MCF 10A (cell line): ENCODE data around the gene HFM1. TPM values are rescaled to one million over a fixed set of nuclear protein-coding genes. Genes with fewer than 3 reads are reported as not detected.
A peak's percentile ranks its signal among the peaks of the same experiment; 100 is the strongest.

ENCODE experiments used
- BruUV-seq: library from RNA; stranded (reverse); fragments of 400-500 nt; replicated peaks from 2 replicates; lab custom pipeline; 2021; lab: Mats Ljungman, UMichigan
- CTCF ChIA-PET: fragments of 300-600 bp; sonication (Branson Sonifier 250); formaldehyde crosslinking; extraction: SDS; loops from one replicate; lab custom pipeline; 2021; ENCODE audit warnings: antibody characterized with exemption, inconsistent platforms; lab: Yijun Ruan, JAX
- POLR2A ChIA-PET: fragments of 300-600, 350-650 bp; sonication (Branson Sonifier 250); formaldehyde crosslinking; extraction: SDS; loops from one replicate; lab custom pipeline; 2020; ENCODE audit warnings: antibody characterized with exemption, inconsistent platforms; lab: Yijun Ruan, JAX
- DNase-seq: peaks from one replicate; pipeline ENCODE4 v3.0.0-alpha.2; 2018; ENCODE audit not compliant: unreplicated experiment
- H3K27ac Mint-ChIP-seq: one replicate; pipeline ENCODE4 v1.8.0; 2022; ENCODE audit warnings: mild to moderate bottlenecking, low read depth, mixed read lengths; ENCODE audit not compliant: unreplicated experiment
- H3K27me3 Mint-ChIP-seq: one replicate; pipeline ENCODE4 v1.8.0; 2022; ENCODE audit warnings: mixed read lengths; ENCODE audit not compliant: insufficient read depth, unreplicated experiment
- H3K36me3 Mint-ChIP-seq: one replicate; pipeline ENCODE4 v1.8.0; 2022; ENCODE audit warnings: mild to moderate bottlenecking, moderate library complexity, mixed read lengths; ENCODE audit not compliant: insufficient read depth, unreplicated experiment
- H3K4me1 Mint-ChIP-seq: one replicate; pipeline ENCODE4 v1.8.0; 2022; ENCODE audit warnings: mixed read lengths; ENCODE audit not compliant: insufficient read depth, unreplicated experiment
- H3K4me3 Mint-ChIP-seq: one replicate; pipeline ENCODE4 v1.8.0; 2022; ENCODE audit warnings: mild to moderate bottlenecking, moderate library complexity, mixed read lengths; ENCODE audit not compliant: unreplicated experiment
- H3K9me3 Mint-ChIP-seq: one replicate; pipeline ENCODE4 v1.8.0; 2022; ENCODE audit warnings: mixed read lengths; ENCODE audit not compliant: unreplicated experiment
- CTCF ChIP-seq: fragments of 200-600 bp; IDR thresholded peaks from one replicate; pipeline ENCODE4 v1.8.0; 2022; ENCODE audit warnings: antibody characterized with exemption, mild to moderate bottlenecking; ENCODE audit not compliant: unreplicated experiment
- intact Hi-C: fragments of 100-400 bp; cut with micrococcal nuclease; formaldehyde crosslinking; loops from 2 replicates; pipeline ENCODE4 v1.14.1; 2022
- total RNA-seq: library from RNA; stranded (reverse); gene quantifications from 2 replicates; pipeline ENCODE4 v1.2.3, GENCODE V29; 2022

Gene HFM1
- total RNA-seq, 1 experiment from 2014 or later, result not detected

GRCh38 chr1:91278754-91279153 lies 125.9 kb downstream of the HFM1 start:
- POLR2A ChIA-PET, result interaction anchor here (0.9 to 1.1 kb wide), 2 partner anchors 112 to 133 kb away, joined by 3 to 5 read pairs; no protein-coding TSS in a partner anchor
- BruUV-seq, result no TSS peak
- H3K27ac Mint-ChIP-seq, result no peak overlapping the region
- CTCF ChIA-PET, result interaction anchor here (0.6 to 6.2 kb wide), 21 partner anchors 9 to 1233 kb away, joined by 3 to 181 read pairs (median 4); partner anchors contain the start of gene HFM1
- peaks cover 31% of the 10 kb centered on the region for H3K27me3 Mint-ChIP-seq
- DNase-seq, result peak; percentile 37
- peak; percentile 42 for TF ChIP-seq CTCF
- H3K4me3 Mint-ChIP-seq, result no peak overlapping the region
- H3K36me3 Mint-ChIP-seq, result no peaks in the 10 kb centered on the region
- intact Hi-C loops, result loop anchor here (1.0 to 5.0 kb wide), 2 partner anchors 112 to 556 kb away; no protein-coding TSS in a partner anchor
- H3K9me3 Mint-ChIP-seq, result no peaks in the 10 kb centered on the region
- H3K4me1 Mint-ChIP-seq, result no peaks in the 10 kb centered on the region

- intact Hi-C loops, result no loop called here
- no TSS peak for BruUV-seq
- no peaks in the 10 kb centered on the region for H3K4me1 Mint-ChIP-seq
- no peaks in the 10 kb centered on the region for H3K36me3 Mint-ChIP-seq
- peak; percentile 31 for DNase-seq
- no peaks in the 10 kb centered on the region for H3K9me3 Mint-ChIP-seq
- H3K27me3 Mint-ChIP-seq, result no peaks in the 10 kb centered on the region
- no peak overlapping the region for H3K4me3 Mint-ChIP-seq
- no peak for TF ChIP-seq CTCF
- POLR2A ChIA-PET, result no interaction called here
- CTCF ChIA-PET, result no interaction called here
- no peak overlapping the region for H3K27ac Mint-ChIP-seq
Observed at GRCh38 chr1:91273875-91274274, 130.8 kb downstream of the HFM1 start.

GRCh38 chr1:91261655-91262054 lies 143.0 kb downstream of the HFM1 start:
- no peak for DNase-seq
- ChIA-PET POLR2A (no interaction called here), CTCF (no interaction called here)
- intact Hi-C loops, result no loop called here
- Mint-ChIP-seq H3K27ac (no peak overlapping the region), H3K36me3 (no peaks in the 10 kb centered on the region), H3K4me3 (no peak overlapping the region), H3K9me3 (no peaks in the 10 kb centered on the region), H3K4me1 (no peaks in the 10 kb centered on the region), H3K27me3 (peaks cover 47% of the 10 kb centered on the region)
- BruUV-seq, result no TSS peak
- TF ChIP-seq CTCF, result no peak

- Mint-ChIP-seq H3K27ac (no peak overlapping the region), H3K4me1 (no peaks in the 10 kb centered on the region), H3K9me3 (no peaks in the 10 kb centered on the region), H3K27me3 (peaks cover 40% of the 10 kb centered on the region), H3K36me3 (no peaks in the 10 kb centered on the region), H3K4me3 (no peak overlapping the region)
- CTCF ChIA-PET, result interaction anchor here (0.6 to 3.1 kb wide), 5 partner anchors 8 to 679 kb away, joined by 3 to 29 read pairs (median 3); no protein-coding TSS in a partner anchor
- BruUV-seq, result no TSS peak
- intact Hi-C loops, result loop anchor here (2.0 kb wide), 1 partner anchor 79 kb away; no protein-coding TSS in a partner anchor
- POLR2A ChIA-PET, result no interaction called here
- no peak for DNase-seq
- TF ChIP-seq CTCF, result no peak
Observed at GRCh38 chr1:91245435-91245834, 159.2 kb downstream of the HFM1 start.
